Gastrocnemius medialis (tissue), 4 donors: ENCODE data around the gene MC1R. TPM values are rescaled to one million over a fixed set of nuclear protein-coding genes. Genes with fewer than 3 reads are reported as not detected.

ENCODE experiments used
- ATAC-seq, 2 donors: fragments of 150-250 bp; one replicate each; pipeline ENCODE4 v1.9.1; 2016
- DNase-seq, 2 donors: peaks; one replicate each; pipeline ENCODE4 v3.0.0-alpha.2; 2019
- H3K27ac ChIP-seq, 4 donors: fragments of 200-600 bp; sonication (generic); 1 replicate in 1 of 4; 2 replicates in 3 of 4; pipeline ENCODE4 v1.5.1; 2016 to 2018; ENCODE audit warnings: mild to moderate bottlenecking in 2 of 4, moderate library complexity in 1 of 4
- H3K27me3 ChIP-seq, 3 donors: fragments of 200-600 bp; sonication (generic) in 2 of 3; 1 replicate in 1 of 3; 2 replicates in 2 of 3; pipeline versions ENCODE4 v1.5.1 to v1.6.0; 2016 to 2019; ENCODE audit warnings: mild to moderate bottlenecking in 1 of 3, moderate library complexity in 1 of 3
- H3K36me3 ChIP-seq, 2 donors: fragments of 200-600 bp; sonication (generic) in 1 of 2; one replicate each; pipeline ENCODE4 v1.5.1; 2017 to 2018
- H3K4me1 ChIP-seq, 2 donors: fragments of 200-600 bp; sonication (generic) in 1 of 2; one replicate each; pipeline ENCODE4 v1.5.1; 2016 to 2017; ENCODE audit warnings: mild to moderate bottlenecking in 2 of 2
- H3K4me3 ChIP-seq, 4 donors: fragments of 200-600 bp; sonication (generic) in 3 of 4; 1 replicate in 1 of 4; 2 replicates in 3 of 4; pipeline ENCODE4 v1.5.1; 2016 to 2019; ENCODE audit warnings: mild to moderate bottlenecking in 2 of 4
- H3K9me3 ChIP-seq, 3 donors: fragments of 200-600 bp; sonication (generic) in 2 of 3; 1 replicate in 1 of 3; 2 replicates in 2 of 3; pipeline ENCODE4 v1.5.1; 2016 to 2019
- POLR2A ChIP-seq, 2 donors: fragments of 450-650 bp; IDR thresholded peaks; one replicate each; pipeline ENCODE4 v1.6.1; 2017; ENCODE audit warnings: antibody characterized with exemption in 2 of 2, mild to moderate bottlenecking in 2 of 2, moderate library complexity in 2 of 2
- in situ Hi-C, 4 donors: fragments of 200-750 bp; cut with MboI; loops; one replicate each; pipeline versions ENCODE4 v1.15.0 to v1.8.0; 2017; ENCODE audit warnings: low sequenced_read_pairs in 4 of 4
- intact Hi-C: fragments of 100-400 bp; cut with DNase I; formaldehyde crosslinking; loops from one replicate; pipeline ENCODE4 v1.15.1; 2023; ENCODE audit warnings: low total_unique reads
- total RNA-seq, 4 donors: library from RNA; depleted of rRNA; stranded (reverse); fragments of >200 nt; gene quantifications; one replicate each; pipeline versions ENCODE4 v1.1.0 to v1.2.3, GENCODE V29; 2016
- TF ChIP-seq, protein P1 (sequence below), 5 experiments: fragments of 450-650 bp in 3 of 5; fragments of 200-600 bp in 2 of 5; sonication (generic) in 2 of 5; IDR thresholded peaks in 4 of 5; conservative IDR thresholded peaks in 1 of 5; 1 replicate in 4 of 5; 2 replicates in 1 of 5; pipeline ENCODE4 v1.5.1; 2016 to 2019; ENCODE audit warnings: antibody characterized with exemption in 5 of 5, mild to moderate bottlenecking in 3 of 5, moderate library complexity in 3 of 5

Gene MC1R
- 1 to 10 TPM in 2 of 4 donors, under 1 TPM in 2; 0.33 to 1.8 (median 0.92) TPM for total RNA-seq

GRCh38 chr16:89918453-89919347 is at the start of gene MC1R:
TSS of gene MC1R (plus strand) at chr16:89918862. CDS start at chr16:89919259, 397 bp downstream.
- intact Hi-C loops (no loop called here), in situ Hi-C loops (no loop called here)
- DNase-seq (no peak), ATAC-seq (no peak)
- TF ChIP-seq POLR2A (IDR thresholded peaks at IDR 0.05) = no peak
- TF ChIP-seq, protein P1, sequence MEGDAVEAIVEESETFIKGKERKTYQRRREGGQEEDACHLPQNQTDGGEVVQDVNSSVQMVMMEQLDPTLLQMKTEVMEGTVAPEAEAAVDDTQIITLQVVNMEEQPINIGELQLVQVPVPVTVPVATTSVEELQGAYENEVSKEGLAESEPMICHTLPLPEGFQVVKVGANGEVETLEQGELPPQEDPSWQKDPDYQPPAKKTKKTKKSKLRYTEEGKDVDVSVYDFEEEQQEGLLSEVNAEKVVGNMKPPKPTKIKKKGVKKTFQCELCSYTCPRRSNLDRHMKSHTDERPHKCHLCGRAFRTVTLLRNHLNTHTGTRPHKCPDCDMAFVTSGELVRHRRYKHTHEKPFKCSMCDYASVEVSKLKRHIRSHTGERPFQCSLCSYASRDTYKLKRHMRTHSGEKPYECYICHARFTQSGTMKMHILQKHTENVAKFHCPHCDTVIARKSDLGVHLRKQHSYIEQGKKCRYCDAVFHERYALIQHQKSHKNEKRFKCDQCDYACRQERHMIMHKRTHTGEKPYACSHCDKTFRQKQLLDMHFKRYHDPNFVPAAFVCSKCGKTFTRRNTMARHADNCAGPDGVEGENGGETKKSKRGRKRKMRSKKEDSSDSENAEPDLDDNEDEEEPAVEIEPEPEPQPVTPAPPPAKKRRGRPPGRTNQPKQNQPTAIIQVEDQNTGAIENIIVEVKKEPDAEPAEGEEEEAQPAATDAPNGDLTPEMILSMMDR (IDR thresholded peaks at IDR 0.05 in 4 of 5, conservative IDR thresholded peaks at IDR 0.05 in 1 of 5) = peak in 4 of 5 experiments; percentile 17 to 36 (median 32)
- H3K4me3 ChIP-seq = peak within 1 kb of the TSS in 3 of 4 donors; percentile 17 to 22 (median 22)
- no peak within 1 kb of the TSS for H3K27ac ChIP-seq
- no peaks in the 10 kb centered on the region for H3K9me3 ChIP-seq
- no peaks in the 10 kb centered on the region for H3K36me3 ChIP-seq
- peaks cover 40 to 53% (median 50%) of the 10 kb centered on the region in 3 donors for H3K27me3 ChIP-seq
- peaks cover 16 to 23% of the 10 kb centered on the region in 2 donors for H3K4me1 ChIP-seq

GRCh38 chr16:89869911-89870310 is 48.8 kb upstream of the MC1R start:
- DNase-seq = no peak
- no peaks in the 10 kb centered on the region for H3K9me3 ChIP-seq
- no peak for ATAC-seq
- intact Hi-C loops = loop anchor here (5.0 kb wide), 1 partner anchor 148 kb away; the partner anchor contains the start of genes VPS9D1 and ZNF276
- peaks cover 0 to 4% of the 10 kb centered on the region in 2 donors for H3K36me3 ChIP-seq
- TF ChIP-seq, protein P1 (IDR thresholded peaks at IDR 0.05 in 4 of 5, conservative IDR thresholded peaks at IDR 0.05 in 1 of 5) = no peak
- H3K27me3 ChIP-seq = no peaks in the 10 kb centered on the region
- in situ Hi-C loops = loop anchor here in 2 of 4 donors (5.0 to 10.0 kb wide), 2 partner anchors 48 to 165 kb away; partner anchors contain the start of gene SPATA2L (in 1 of the 2)
- peaks cover 10 to 13% of the 10 kb centered on the region in 2 donors for H3K4me1 ChIP-seq
- no peak overlapping the region for H3K4me3 ChIP-seq
- H3K27ac ChIP-seq = no peak overlapping the region

- ATAC-seq (no peak), DNase-seq (no peak)
- peaks cover 10 to 14% of the 10 kb centered on the region in 2 donors for H3K4me1 ChIP-seq
- H3K4me3 ChIP-seq = no peak overlapping the region
- intact Hi-C loops = loop anchor here (5.0 kb wide), 1 partner anchor 148 kb away; the partner anchor contains the start of genes VPS9D1 and ZNF276
- no peaks in the 10 kb centered on the region for H3K9me3 ChIP-seq
- in situ Hi-C loops = loop anchor here in 1 of 4 donors (10.0 kb wide), 1 partner anchor 166 kb away; the partner anchor contains the start of gene SPATA2L
- TF ChIP-seq POLR2A (IDR thresholded peaks at IDR 0.05) = no peak
- TF ChIP-seq, protein P1 (IDR thresholded peaks at IDR 0.05 in 4 of 5, conservative IDR thresholded peaks at IDR 0.05 in 1 of 5) = no peak
- H3K36me3 ChIP-seq = peaks cover 0 to 7% of the 10 kb centered on the region in 2 donors
- H3K27ac ChIP-seq = no peak overlapping the region
- H3K27me3 ChIP-seq = no peaks in the 10 kb centered on the region
Observed at GRCh38 chr16:89870440-89870839, 48.2 kb upstream of the MC1R start.

DNA sequence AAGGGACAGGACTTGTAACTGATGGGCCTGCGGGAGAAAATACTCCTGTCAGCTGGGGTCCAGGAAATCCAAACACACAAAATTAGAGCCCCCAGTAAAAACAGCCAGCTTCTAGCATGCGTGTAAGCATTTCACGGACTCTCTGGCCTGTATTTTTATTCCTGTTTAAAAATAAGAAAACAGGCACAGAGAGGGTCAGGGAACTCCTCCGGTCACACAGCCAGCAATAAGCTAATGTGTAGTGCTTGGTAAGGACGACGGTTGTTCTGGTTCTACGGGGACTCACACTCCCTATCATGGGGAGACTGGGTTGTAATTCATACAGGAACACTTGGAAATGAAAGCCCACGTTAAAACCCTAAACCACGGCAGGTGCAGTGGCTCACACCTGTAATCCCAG is 46.8 kb upstream of the MC1R start:
- H3K4me1 ChIP-seq = peaks cover 10 to 14% of the 10 kb centered on the region in 2 donors
- no peak overlapping the region for H3K27ac ChIP-seq
- H3K4me3 ChIP-seq = no peak overlapping the region
- intact Hi-C loops (loop anchor here (2.0 to 5.0 kb wide), 2 partner anchors 150 to 151 kb away; partner anchors contain the start of genes VPS9D1 and ZNF276), in situ Hi-C loops (loop anchor here in 1 of 4 donors (10.0 kb wide), 1 partner anchor 167 kb away; the partner anchor contains the start of gene SPATA2L)
- H3K27me3 ChIP-seq = no peaks in the 10 kb centered on the region
- no peaks in the 10 kb centered on the region for H3K9me3 ChIP-seq
- peaks cover 0 to 7% of the 10 kb centered on the region in 2 donors for H3K36me3 ChIP-seq
- no peak for ATAC-seq
- TF ChIP-seq POLR2A (IDR thresholded peaks at IDR 0.05) = no peak
- TF ChIP-seq, protein P1 (IDR thresholded peaks at IDR 0.05 in 4 of 5, conservative IDR thresholded peaks at IDR 0.05 in 1 of 5) = no peak
- no peak for DNase-seq
